Left hindlimb (tissue), 1 donor: ENCODE results near the gene RFX2.
"Not testable (repeated sequence)": the region's sequence is repeated elsewhere in the genome, so short reads cannot be mapped to it uniquely, and the experiment has no call there.

Experiments used
- DNase-seq: peaks from one replicate; pipeline ENCODE4 v3.0.0-alpha.2; 2018

RFX2 gene

GRCh38 chr19:5987077-5987818 lies 123.1 kb downstream of the RFX2 start:
- peak; percentile 74 for DNase-seq

DNA sequence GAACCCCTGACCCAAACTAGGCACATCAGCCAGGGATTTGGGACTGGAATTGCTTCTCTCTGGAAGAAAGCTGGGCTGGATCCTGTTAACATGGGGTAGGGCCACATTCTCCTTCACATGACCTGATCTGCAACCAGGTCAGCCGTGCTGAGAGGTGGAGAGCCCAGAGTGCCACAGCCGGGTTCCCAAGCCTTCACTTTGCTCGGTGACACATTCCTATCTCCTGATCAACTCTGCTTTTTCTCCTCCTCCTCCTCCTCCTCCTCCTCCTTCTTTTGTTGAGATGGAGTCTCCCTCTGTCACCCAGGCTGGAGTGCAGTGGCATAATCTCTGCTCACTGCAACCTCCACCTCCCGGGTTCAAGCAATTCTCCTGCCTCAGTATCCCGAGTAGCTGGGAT lies 124.5 kb downstream of the RFX2 start:
- not testable (repeated sequence) for DNase-seq

DNA sequence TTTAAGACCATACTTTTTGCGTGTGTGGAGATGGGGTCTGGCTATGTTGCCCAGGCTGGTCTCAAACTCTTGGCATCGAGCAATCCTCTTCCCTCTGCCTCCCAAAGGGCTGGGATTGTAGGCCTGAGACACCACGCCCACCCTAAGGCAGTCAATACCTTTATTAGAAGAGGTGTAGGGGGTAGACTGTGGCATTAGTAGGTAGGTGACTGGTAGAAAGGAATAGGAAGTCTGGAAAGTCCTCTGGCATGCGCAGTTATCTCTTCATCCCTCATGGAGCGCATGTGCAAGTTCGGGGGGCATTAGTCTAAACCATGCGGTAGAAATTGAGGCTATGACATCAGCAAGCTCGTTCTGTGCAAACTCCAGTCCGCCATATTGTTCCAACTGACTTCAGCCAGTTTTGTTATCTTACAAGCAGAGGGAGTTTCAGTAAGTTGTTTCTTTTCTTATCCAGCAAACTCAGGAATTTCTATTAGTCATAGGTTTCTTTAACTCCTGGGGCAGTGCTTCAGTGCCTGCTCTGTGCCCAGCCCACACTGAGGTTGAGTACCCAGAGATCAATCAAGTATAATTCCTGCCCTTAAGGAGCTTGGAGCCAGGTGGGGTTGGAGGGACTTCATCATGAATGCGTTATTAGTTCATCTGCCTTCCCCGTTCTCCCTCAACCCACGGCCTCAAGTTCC lies 125.1 kb downstream of the RFX2 start:
- no peak for DNase-seq

GRCh38 chr19:5984600-5984999 lies 125.7 kb downstream of the RFX2 start:
- peak; percentile 56 for DNase-seq

DNA sequence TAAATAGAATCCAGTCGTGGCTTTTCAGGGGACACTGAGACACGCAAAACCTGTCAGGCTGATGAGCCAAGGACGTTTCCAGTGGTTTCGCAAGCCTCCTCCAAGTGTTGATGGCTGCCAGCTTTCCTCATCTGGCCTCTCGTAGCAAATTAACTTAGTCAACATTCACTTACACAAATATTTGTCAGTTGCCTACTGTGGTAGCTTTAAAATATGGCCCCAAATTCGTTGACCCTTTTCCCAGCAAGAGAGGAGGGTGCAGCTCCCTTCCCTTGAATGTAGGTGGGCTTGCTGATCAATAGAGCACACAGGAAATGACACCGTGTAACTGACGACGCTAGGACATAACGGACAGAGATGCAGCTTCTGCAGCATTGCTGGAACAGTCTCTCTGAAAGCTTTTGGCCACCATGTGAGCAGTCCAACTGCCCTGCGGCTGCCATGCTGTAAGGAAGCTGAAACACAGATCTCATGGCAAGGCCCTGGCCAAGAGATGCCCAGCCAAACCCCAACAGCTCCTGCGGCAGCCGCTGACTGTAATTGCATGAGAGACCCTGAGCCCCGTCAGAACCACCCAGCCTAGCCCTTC lies 126.8 kb downstream of the RFX2 start:
- no peak for DNase-seq

DNA sequence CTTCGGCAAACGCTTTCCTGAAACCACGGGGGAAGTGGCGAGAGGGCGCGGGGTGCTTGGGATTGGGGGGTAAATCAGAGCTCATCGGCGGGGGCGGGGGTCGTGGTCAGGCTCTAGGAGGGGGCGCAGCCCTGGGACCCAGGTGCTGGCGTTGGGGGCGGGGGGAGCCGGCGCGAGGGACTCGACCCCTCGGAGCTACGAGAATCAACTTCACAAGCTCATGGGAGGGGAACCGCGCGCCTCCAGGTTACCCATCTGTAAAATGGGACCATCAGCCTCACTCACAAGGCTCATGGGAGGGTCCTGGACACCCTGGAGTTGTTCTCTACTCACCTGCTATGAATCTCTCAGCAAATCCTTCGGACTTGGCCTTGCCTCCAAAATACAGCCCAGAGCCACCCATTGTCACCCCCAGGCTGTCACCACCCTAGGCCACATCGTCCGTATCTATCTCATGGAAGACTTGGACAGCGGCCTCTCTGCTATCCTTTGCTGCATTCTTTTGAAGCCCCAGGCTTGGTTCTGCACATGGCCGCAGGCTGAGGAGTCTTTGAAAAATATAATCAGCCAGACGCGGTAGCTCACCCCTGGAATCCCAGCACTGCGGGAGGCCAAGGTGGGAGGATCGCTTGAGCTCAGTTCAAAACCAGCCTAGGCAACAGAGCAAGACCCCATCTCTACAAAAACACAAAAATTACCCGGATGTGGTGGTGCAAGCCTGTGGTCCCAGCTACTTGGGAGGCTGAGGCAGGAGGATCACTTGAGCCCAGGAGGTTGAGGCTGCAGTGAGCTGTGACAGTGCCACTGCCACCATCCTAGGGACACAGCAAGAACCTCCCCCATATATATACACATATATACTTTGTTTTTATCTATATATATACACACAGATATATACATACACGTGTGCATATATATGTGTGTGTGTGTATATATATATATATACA lies 131.4 kb downstream of the RFX2 start:
- no peak for DNase-seq

DNA sequence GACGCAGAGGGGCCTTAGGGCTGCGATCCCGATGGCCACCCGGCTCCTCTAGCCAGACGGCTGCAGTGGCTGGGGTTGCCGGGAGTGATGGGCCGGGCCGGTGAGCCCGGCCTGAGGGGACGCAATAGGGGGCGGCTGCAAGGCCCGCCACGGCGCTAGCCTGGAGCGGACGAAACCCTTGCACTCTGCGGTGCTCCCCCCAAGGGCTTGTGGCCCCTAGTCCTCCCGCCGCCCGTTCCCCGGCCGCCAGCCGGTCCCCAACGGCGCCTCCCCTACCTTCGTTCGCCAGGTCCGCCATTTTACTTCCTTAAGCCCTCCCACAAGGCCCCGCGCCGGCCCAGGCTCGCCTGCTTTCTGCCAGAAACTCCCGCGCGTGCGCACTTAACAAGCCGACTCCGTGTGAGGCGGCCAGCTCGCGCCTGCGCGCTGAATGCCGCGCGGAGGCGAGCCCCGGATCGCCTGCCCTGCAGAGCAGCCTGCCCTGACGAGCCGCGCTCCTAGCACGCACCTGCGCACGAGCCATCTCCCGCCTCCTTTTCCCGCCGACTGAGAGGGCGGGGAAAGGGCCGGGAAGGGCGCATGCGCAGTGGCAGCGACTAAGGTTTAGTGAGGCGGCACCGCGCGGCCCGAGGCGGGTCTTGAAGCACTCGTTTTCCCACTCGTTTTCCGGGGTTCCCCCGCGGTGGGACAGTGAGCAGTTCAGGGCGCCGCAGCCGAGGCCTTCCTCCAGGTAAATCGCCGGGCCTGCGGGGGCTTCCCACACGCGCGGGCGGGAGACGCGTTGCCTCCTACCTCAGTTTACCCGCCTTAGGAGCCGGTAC lies 132.3 kb downstream of the RFX2 start, which contains the start of gene RANBP3:
RANBP3 (minus strand) TSS at position 356 of the 821 bp plus-strand sequence; CDS start at position 298, 58 bp downstream.
- peak; percentile 100 for DNase-seq

DNA sequence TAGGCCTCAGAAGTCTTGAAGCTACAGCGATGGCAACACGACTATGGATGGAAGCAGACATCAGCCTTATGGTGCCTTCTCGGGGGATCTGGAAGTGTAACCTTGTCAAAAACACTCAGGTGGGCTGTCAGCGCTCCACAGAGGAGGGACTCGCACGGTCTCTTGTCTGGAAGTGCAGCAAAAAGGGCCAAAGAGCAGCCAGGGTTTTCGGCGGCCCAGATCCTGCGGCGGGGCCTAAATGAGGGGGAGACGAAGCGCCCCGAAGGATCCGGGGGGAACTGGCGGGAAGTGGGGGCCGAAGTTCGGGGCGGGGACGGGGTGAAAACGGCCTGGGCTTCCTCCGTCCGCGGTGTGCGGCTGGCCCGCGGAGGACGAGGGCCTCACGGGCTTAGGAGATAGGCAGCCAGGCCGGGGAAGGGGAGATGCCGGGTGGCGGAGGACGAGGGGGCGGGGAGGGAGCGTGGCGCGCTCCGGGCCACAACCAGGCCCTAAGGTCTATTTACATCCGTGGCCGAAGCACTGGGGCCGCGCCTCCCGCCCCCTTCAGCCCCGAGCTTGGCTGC lies 133.0 kb downstream of the RFX2 start:
- DNase-seq, result no peak

DNA sequence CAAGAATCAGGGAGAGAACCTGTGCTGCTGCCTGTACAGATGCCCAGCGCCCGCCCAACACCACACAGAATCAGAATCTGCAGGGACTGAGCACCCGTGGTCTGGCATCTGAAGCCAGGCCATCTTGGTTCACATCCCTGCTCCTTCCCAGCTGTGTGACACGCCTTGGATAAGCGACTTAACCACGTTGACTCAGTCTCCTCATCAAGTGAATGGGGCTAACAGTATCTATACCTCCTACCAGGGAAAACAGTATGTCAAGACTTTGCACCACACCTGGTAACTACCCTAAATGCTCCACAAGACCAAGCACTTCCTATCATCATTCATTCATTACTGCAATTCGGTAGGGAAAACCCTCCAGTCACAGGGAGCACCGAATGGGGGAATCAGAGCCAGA lies 133.5 kb downstream of the RFX2 start:
- no peak for DNase-seq

DNA sequence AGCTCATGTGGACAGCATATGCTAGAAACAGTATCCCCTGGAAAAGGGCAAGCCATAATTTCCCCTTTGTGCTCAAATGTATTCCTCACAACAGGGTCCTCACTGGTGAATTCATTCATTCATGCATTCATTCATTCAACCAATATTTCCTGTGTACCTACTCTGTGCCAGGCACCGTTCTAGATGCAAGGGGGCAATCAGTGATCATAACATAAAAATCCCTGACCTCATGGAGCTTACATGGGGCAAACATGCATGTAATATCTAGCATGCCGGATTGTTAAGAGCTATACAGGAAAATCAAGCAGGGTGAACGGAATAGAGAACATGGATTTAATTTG lies 134.9 kb downstream of the RFX2 start:
- DNase-seq, result no peak

- no peak for DNase-seq
Measured at GRCh38 chr19:5974721-5975387, 135.4 kb downstream of the RFX2 start.

GRCh38 chr19:5973867-5974635 lies 136.2 kb downstream of the RFX2 start:
- DNase-seq, result no peak

- no peak for DNase-seq
Measured at GRCh38 chr19:5973376-5973775, 136.9 kb downstream of the RFX2 start.

DNA sequence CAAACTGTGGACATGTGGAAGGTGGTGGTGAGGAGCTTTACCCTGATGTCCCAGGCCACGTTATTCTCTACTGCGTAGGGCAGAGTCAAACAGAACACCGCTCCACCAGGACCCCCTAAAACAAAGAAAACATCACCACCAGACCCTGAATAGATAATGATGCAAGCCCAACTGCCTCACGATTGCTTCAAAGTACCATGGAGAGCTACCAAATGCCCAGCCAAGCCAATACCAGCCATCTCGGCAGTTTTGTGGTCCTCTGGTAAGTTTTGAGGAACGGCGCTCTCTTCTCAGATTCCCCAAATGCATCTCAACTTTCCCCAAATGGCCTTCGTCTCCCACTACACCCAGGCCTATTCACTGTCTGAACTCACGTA lies 138.0 kb downstream of the RFX2 start:
- no peak for DNase-seq

DNA sequence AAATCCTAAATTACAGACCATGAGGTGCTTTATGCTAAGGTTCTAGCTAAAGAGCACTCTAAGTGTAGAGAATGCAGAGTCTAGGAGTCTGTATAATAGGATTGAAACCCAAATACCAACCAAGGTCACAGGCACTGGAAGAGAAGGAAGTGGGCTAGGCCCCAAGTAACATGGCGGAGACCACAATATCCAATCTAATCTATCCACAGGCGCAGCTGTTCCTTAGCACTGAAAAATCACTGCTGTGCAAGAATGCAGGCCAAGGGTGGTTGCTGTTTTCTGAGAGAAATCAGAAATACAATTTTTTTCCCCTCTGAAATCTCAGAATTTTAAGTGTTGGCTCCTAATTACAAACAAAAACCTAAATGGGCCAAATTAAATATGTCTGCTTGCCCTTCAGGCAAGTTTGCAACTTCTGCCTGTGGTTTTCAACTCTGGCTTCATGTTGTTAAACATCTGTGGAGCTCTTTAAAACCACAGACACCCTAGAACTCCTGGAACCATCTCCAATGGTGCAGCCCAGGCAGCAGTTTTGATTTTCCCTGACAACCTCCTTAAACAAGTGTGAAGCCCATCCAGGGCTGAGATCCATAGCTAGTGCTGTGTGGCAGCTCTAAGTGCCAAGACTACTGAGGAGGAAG lies 138.5 kb downstream of the RFX2 start:
- DNase-seq, result no peak

DNA sequence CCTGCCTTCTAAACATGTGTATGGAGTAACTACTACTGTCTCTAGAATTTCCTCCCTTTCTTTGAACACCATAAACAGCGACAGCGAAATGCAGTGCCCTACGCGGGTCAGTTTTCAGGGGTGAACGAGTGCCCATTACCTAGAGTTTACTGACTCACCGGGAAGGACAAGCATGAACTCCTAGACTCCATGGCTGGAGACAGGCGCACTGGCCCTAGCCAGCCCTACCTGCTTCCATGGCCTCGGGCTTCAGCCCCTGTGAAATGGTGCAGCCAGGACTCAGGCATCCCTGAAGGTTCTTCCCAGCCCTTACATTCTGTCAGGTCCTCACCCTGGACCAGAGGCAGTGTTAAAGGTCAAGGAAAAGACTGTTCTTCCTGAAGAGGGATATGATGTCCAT lies 140.8 kb downstream of the RFX2 start:
- no peak for DNase-seq

GRCh38 chr19:5968431-5969373 lies 141.6 kb downstream of the RFX2 start:
- no peak for DNase-seq

DNA sequence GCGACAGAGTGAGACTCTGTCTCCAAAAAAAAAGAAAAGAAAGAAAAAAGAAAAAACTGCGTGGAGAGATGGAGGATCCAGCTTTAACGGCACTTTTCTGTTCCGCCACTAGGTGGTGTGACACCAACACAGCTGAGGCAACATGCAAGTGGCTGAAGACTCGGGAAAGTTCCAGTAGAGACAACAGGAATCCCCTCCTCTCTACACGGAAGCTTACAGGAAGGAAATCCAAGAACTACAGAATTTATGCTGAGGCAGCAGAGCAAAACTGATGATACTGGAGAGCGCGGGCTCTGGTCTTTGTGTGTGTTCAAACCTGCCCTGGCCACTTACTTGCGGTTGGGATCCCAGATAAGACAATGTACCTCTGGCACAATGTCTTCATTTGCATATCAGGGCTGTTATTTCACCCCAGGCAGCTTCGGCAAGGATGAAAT lies 142.3 kb downstream of the RFX2 start:
- peak; percentile 62 for DNase-seq

GRCh38 chr19:5967571-5967970 lies 142.7 kb downstream of the RFX2 start:
- DNase-seq, result no peak
